Measurements from ENCODE around the gene TLE7.

The TLE7 gene

DNA sequence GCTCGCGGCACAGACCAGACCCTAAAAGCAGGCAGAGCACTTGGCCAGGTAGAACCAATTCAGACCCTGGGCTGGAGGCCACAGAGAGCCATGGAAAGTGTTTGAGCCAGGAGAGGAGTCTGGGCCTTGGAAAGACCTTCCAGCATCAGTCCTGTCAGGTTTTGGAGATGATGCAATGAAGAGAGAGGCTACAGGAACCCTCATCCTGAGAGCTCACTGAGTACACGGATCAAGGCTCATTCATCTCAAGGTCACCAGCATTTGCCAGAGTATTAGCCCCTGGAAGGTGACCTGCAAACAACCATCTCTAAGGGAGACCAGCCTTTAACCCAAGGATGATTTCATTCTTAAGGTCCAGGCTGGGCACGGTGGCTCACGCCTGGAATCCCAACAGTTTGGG lies 27.8 kb downstream of the TLE7 start:
- in situ Hi-C loops (cut with HindIII; ENCODE audit: low sequenced_read_pairs): no loop called here

DNA sequence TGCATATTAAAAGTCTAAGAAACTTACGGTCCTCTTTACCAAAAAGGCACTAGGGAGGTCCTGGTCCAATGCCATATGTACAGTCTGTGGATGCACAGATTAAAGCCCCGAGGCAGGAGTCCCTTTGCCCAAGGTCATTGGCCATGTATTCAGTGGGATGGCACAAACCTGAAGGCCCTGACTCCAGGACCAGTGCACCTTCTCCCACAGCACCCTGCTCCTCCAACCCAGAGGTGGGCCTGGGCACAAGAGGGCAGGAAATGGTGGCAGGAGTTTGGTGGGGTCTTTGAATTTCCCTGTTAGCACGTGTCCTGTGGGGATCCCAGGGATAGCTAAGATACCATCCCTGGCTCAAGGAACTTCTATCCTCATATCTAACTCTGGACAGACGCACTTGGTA lies 28.5 kb downstream of the TLE7 start:
- in situ Hi-C loops (cut with HindIII; ENCODE audit: low sequenced_read_pairs): no loop called here

DNA sequence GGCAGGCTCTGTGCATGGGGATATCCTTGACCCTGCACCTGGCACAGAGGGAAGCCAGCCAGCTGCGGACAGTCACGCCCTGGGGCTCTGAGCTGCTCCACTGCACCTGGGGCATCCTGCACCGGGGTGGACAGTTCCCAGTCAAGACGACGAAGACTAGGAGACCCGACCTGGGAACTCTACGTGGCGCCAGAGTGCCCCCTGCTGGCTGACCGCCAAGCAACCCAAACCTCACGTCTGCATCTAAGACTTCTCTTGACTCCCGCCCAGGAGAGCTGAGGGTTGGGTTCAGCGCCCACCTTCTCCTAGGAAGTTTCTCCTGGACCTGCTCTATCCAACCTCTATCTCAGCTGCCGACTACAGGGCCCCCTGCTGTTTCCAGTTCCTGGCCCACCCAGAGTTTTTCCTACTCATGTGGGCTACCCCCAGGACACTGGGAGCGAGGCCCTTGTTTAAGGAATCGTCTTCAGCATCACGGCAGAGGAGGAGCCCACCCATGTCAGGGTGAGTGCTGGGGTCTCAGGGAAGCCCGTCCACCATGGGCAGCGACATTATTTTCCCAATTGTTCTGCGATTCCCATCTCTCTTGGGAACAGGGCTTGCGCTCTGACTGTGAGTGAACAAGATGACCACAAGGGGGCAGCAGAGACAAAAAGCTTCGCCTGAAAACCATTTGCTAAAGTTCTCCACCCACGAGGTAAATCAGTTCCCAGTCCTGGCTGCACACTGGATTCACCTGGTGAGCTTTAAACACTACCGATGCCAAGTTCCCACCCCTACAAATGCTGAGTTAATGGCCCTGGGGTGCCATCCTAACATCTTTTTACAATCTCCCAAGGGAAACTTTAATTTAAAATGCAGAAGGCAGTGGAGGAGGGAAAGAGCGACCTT lies 29.3 kb downstream of the TLE7 start:
- in situ Hi-C loops (cut with HindIII; ENCODE audit: low sequenced_read_pairs): no loop called here

DNA sequence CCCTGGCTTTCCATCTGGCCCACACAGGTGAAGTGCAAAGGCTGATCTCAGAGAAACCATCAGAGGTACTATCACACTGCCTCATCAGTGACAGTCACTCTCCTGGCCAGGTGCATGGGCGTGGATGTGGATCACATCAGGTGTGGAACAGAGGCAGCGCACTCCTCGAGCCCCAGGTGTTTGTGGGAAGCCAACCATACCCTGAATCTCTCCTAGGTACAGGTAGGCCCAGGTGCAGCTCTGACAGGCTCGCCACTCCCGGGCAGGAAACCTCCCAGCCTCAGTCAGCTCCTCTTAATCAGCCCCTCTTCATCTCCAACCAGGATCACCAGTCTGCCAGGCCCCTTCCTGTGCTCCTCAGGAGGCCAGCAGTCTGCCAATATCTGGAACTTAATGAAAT lies 31.7 kb downstream of the TLE7 start:
- in situ Hi-C loops (cut with HindIII; ENCODE audit: low sequenced_read_pairs): no loop called here

DNA sequence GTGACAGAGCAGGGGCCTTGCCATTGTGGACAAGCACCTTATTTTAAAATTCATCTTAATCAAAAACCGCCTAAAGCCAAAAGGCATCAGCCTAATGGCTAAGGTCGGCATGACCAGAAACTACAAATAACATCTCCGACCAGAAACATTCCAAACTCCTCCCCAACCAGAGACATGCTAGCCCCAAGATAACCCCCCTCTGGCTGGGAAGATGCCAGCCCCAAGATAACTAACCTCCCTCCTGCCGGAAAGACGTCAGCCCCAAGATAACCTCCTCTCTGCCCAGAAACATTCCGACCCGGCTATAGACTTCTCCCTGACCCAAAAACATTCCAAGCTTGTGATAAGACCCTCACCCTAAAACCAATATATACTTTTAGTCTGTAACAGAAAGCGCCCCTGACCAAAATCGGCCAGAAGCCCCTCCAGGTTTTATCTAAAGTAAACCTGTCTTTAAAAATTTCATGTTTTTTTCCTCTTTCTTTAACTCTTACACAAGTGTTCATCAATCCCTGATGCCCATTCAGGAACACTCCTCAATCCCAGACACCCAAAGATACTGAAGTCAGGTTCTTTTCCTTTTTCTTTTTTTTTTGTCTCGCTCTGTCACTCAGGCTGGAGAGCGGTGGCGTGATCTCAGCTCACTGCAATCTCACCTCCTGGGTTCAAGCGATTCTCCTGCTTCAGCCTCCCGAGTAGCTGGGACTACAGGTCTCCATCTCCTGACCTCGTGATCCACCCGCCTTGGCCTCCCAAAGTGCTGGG lies 32.7 kb downstream of the TLE7 start:
- in situ Hi-C loops (cut with HindIII; ENCODE audit: low sequenced_read_pairs): no loop called here

DNA sequence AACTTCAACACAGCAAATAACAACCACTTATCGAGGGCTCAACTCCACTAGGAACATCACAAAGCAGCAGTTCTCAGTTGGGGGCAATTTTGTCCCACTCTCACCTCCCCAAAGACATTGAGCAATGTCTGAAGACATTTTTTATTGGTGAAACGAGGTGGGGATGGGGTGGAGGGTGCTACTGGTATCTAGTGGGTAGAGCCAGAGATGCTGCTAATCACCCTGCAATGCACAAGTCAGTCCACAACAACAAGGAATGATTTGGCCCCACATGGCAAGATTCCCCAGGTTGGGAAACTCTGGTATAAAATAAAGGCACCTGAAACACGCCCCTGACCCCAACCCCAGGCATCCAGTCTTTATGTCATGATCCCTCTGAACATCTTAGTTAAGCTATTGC lies 33.3 kb downstream of the TLE7 start:
- in situ Hi-C loops (cut with HindIII; ENCODE audit: low sequenced_read_pairs): no loop called here

DNA sequence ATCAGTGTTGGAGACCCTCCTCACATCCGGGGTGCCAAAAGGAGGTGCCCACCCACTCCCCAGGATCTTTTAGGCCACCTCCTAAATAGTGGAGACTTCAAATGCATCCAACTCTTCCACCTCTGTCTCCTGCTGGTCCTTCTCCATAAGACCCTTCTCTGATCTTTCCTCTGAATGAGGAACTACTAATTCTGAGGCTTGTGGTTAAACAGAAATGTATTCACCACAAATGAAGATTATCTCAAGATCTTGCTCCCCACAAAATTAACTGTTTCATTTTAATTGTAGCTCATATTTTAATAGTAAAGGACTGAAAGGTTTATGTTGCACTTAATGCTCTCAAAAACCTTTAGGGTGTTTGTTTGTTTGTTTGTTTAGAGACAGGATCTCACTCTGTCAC lies 34.1 kb downstream of the TLE7 start:
- in situ Hi-C loops (cut with HindIII; ENCODE audit: low sequenced_read_pairs): no loop called here

DNA sequence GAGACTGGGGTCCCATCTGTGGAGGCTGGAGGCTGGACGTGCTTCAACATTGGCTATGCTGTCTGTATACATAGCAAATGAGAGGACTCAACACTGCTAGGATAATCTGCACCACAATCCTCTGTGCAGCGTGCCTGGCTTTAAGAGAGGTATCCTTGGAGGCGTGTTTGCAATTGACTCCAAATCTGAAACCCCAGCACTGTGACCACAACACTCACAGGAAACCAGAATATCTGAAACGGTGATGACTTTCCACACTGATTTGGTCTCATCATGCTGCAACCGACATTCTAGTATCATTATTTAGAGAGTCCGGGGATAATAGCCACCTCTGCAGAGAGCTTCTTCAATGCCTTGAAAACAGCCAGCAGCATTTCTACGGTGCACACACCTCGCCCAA lies 35.1 kb downstream of the TLE7 start:
- in situ Hi-C loops (cut with HindIII; ENCODE audit: low sequenced_read_pairs): no loop called here

DNA sequence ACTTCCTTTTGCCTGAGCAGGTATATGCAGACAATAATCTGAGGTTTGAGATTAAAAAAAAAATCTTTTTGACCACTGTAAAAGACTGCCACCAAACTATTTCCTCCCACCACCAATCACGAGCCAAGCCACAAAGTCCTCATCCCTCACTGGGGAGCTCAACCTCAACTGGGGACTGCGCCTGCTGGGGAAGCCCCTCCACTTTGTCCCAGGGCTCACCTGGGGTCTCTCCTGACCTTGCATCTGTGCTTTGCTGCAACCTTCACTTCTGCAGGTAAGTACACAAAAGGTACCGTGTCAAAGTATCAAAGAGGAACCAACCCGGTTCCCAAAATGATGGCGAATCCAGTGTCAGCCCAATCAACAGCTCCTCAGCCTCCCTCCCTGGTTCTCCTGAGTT lies 35.5 kb downstream of the TLE7 start:
- in situ Hi-C loops (cut with HindIII; ENCODE audit: low sequenced_read_pairs): no loop called here

DNA sequence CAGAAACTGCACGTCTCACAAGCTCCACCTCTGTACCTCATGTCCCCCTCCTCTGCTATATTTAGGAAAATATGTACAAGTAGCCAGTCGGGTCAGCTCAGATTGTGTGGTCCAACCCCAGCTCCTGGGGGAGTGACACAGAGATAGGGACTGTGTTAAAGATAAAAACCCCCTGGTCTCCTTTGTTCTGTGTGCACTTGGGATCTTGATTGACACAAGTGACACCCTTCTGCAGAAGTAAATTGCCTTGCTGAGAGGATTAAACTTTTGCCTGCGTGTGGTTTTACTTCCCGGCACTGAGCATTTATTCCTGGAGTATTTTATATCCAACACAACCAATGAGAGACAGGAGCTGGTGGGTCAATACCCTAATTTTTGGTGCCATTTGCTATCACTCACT lies 37.5 kb downstream of the TLE7 start:
- in situ Hi-C loops (cut with HindIII; ENCODE audit: low sequenced_read_pairs): no loop called here

DNA sequence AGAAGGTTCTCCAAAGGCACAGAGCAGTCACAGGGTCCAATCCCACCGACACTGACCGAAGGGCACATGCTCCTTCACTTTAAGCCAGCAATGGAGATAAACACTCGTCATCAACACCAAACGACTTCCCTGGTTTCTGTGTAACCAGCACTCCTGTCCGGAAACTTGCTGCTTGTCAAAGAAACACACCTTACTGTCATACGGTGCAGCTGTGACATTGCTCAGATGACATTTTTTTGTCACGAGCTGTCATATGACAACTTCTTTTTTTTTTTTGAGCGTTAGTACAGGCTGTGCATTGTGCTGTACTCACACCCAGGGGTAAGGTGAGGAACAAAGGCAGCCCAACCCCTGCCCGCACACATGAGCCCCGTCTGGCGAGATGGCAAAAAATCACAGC lies 39.2 kb downstream of the TLE7 start:
- in situ Hi-C loops (cut with HindIII; ENCODE audit: low sequenced_read_pairs): no loop called here

DNA sequence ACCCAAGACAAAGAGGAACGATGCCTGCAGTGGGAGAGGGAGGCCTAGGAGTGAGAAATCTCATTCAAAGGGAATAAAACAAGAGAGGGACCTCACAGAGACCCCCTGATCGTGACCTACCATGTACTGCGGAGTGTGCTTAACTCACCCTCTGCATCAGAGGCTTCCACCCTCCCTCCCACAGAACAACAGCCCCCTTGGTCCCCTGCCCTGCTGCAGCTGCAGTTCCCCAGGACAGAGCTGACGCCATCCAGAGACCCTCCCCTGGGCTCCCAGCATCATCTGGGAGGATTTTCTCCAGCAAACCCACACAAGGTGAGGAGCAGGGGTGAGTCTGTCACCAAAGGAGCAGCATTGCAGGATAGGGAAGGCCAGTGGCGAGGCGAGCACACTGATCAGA lies 39.8 kb downstream of the TLE7 start:
- in situ Hi-C loops (cut with HindIII; ENCODE audit: low sequenced_read_pairs): no loop called here

DNA sequence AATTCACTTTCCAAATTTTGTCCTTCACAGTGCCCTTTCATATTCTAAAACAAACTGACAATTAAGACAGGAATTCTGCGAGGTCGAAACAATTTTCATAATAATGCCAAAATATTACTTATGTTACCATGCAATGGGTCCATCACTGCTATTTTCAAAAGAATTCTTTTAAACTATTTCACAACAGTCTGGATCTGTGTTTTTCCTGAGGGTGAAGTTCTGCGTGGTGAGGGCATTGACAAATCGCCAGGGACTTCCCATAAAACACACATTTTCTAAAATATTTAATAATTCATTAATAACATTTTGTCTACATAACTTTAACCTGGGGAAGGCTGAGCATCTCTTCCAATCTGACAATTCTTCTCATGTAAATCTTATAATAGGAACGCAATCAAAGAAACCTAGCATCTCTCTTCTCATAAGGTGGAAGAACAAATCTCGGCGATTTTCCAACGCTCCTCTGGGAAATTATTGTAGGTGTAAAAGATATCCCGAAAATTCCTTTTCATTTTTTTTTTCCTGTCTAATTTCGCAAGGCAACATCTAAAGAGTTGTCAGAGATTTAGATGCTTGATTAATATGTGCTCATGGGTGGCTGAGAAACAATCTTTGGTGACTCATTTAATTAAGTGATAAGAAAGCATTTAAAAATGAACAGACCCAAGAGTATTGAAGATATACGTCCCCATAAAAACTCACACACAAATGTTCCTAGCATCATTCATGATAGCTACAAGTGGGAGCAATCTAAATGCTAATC lies 41.9 kb downstream of the TLE7 start:
- in situ Hi-C loops (cut with HindIII; ENCODE audit: low sequenced_read_pairs): no loop called here

DNA sequence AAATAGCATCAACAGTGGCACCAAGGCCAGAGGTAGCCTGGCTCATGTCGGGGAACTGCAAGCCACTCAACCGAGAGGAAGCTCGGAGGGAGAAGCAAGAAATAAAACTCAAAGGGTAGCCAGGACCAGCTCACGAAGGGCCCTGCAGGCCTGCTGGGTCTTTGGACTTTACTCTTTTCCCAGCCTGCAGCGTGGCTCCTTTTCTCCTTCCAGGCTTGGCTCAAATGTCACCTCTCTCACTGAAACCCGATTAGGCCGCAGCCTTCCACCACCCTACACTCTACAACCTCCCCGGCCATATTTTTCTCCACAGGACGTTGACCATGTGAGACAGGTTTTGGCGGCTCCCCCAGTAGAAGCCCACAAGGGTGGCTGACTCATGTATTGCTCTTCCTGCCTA lies 45.3 kb downstream of the TLE7 start:
- in situ Hi-C loops (cut with HindIII; ENCODE audit: low sequenced_read_pairs): no loop called here

DNA sequence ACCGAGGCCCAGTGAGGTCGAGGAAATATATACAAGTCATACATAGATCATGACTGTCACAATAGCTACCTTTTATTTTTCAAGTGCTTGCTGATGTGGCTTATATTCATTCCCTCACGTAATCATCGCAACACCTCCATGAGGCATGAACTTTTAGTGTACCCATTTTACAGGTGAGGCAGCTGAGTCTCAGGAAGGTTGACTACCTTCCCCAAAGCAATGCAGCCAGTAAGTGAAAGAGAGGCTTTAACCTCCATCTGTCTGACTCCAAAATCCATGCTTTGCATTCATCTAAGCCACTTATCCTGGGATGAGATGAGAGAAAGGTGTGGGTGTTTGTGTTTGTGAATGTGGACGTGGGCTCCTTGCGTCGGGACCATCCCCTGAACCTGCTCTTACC lies 52.5 kb downstream of the TLE7 start:
- in situ Hi-C loops (cut with HindIII; ENCODE audit: low sequenced_read_pairs): no loop called here

DNA sequence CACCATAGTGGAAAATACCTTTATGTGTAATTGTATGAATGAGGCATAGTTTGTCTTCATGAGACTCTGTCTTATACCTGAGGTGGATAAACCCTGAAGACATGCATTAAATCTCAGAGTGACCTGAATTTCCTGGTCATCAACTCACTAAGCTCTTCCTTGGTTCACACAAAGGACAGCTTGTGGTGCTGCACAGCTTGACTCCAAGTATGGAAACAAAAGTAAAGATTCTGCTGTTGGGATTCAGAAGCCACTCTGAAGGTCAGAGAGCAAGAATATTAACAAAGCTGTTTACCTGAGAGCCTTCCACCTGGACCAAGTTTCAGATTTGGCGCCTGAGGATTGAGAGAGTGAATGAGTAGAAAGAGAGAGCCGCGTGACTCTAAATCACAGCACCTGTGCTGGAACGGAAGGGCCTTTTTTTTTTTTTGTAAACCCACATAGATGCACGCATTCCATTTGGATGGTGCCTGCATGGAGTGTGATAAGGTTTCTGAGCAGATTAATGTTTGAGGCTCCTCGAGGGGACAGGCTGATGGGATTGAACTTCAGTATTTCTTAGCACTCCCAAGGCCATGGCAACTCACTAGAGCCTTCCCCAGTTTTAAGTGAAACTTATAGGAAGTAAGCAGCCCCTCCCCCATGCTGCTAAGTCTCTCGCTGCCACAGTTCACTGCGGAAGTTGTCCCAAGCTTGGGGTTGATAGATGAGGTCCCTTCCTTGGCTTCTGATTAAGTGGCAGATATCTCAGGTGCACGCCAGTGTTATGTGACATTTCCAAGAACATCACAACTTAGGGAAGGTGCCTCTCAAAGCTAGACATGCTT lies 54.6 kb downstream of the TLE7 start:
- in situ Hi-C loops (cut with HindIII; ENCODE audit: low sequenced_read_pairs): no loop called here

DNA sequence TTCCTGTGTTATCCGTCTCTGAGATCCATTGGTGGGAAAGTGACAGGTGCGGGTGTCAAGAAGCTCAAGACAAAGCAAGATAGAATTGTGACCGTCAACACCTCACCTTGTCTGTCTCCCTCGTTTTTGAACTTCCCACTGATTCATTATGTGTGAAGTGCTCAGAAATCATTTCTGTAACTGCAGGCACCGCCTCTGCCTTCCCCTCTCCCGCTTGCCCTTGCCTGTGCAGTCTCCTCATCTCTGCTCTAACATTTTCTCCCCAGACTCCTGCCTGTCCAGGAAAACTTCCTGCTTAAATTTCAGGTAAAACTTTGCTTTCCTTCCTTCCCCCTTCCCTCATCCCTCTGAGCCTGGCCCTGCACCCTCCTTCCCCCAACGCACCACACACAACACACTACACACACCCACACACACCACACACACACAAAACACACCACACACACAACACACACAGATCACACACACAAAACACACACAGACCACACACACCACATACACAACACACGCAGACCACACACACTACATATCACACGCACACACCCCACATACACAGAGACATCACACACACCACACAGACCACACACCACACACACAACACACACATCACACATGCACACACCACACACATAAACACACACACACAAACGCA lies 57.7 kb downstream of the TLE7 start:
- in situ Hi-C loops (cut with HindIII; ENCODE audit: low sequenced_read_pairs): no loop called here

DNA sequence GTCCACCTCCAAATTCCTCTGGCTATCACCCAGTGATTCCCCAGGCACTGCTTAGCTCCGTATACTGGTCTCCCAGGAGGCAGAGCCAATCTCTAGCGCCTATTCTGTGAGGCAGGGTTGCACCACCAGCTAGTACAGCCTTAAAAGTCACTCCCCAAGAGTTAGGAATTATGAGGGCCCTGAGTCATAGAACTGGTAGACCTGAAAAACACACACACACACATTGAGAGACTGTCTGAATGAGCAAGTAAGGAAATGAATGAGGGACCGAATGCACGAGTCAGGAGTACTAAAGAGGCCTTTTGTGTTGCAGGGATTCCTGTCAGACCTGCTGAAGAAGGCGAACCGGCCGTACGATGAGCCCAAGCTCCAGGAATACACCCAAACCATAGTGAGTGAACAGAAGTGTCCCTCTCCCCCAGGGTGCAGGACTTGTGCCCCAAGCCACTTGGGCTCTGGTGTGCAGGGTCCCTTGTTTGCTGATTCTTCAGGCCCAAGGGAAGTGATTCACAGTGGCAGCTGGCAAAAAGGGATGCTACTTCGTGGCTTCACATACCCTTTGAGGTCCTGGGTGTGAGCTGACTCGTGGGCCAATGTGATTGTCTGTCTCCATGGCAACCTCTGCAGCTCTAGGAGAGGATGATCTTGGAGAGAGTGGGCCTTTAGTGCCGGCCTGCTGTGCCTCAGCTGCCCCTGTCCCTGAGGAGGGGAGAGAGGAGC lies 58.6 kb downstream of the TLE7 start:
- in situ Hi-C loops (cut with HindIII; ENCODE audit: low sequenced_read_pairs): no loop called here

DNA sequence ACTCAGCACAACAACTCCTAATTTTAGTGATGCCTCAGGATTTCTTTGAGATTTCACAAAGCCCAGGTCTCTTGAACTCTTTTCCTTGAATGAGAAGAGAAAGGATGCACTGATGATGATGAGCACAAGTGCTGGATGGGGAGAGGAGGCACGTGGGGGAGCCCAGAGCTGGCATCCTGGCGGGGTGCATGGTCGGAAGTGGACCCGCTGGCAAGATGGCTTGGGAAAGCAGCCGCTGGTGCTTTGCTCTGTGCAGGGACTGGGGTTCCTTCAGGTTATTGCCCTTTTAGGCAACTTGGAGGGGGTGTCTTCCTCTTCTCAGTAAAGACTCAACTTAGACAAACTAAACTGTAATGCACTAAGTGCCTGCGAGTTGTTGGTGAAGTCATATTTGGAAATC lies 61.0 kb downstream of the TLE7 start:
- in situ Hi-C loops (cut with HindIII; ENCODE audit: low sequenced_read_pairs): no loop called here

Measured in DLD1 (cell line).